ENCODE data around the gene VAC14.
A peak's percentile ranks its signal among the peaks of the same experiment; 100 is the strongest.

The VAC14 gene

DNA sequence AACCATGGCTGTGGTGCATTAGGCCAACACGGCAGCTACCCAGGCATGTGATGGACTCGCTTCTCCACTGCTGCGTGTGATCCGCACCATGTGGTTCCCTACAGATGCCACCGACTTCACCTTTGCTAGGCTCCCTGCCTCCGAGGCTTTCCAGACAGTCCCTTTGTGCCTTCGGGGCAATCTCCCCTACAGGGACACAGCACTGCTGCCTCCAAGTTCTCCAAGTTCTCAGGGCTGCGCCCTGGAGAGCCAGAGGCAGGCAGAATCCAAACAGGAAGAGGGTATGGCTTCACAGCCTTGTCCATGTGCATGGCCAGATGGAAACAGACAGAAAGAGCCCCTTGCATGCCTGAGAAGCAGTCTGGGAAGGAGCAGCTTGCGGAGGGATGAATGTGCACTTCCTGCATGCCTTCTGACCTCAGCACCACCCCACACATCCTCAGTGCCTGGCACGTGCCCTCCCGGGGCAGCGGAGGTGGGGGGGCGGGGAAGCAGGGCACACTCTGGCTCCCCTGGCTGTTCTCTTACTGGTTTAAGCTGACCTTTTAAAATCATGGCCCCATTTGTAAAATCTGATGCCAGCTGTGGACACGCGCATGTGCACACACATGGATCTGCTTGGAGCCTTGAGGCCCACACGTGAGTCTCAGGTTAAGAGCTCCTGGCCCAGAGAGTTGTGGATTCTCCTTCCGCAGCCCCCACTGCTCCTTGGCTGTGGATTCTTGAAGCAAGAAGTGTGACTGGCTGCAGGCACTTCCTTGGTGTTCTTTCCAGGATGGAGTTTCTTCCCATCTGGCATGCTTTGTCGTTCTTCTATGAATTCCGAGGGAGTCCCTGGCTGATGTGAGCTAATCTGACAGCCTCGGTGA lies 59.8 kb downstream of the VAC14 start:
- no peak overlapping the region for H3K27ac ChIP-seq
- TF ChIP-seq, protein P1, sequence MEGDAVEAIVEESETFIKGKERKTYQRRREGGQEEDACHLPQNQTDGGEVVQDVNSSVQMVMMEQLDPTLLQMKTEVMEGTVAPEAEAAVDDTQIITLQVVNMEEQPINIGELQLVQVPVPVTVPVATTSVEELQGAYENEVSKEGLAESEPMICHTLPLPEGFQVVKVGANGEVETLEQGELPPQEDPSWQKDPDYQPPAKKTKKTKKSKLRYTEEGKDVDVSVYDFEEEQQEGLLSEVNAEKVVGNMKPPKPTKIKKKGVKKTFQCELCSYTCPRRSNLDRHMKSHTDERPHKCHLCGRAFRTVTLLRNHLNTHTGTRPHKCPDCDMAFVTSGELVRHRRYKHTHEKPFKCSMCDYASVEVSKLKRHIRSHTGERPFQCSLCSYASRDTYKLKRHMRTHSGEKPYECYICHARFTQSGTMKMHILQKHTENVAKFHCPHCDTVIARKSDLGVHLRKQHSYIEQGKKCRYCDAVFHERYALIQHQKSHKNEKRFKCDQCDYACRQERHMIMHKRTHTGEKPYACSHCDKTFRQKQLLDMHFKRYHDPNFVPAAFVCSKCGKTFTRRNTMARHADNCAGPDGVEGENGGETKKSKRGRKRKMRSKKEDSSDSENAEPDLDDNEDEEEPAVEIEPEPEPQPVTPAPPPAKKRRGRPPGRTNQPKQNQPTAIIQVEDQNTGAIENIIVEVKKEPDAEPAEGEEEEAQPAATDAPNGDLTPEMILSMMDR (IDR thresholded peaks at IDR 0.05): no peak
- no peak for TF ChIP-seq ZFX (IDR thresholded peaks at IDR 0.05; ENCODE audit: borderline replicate concordance)

DNA sequence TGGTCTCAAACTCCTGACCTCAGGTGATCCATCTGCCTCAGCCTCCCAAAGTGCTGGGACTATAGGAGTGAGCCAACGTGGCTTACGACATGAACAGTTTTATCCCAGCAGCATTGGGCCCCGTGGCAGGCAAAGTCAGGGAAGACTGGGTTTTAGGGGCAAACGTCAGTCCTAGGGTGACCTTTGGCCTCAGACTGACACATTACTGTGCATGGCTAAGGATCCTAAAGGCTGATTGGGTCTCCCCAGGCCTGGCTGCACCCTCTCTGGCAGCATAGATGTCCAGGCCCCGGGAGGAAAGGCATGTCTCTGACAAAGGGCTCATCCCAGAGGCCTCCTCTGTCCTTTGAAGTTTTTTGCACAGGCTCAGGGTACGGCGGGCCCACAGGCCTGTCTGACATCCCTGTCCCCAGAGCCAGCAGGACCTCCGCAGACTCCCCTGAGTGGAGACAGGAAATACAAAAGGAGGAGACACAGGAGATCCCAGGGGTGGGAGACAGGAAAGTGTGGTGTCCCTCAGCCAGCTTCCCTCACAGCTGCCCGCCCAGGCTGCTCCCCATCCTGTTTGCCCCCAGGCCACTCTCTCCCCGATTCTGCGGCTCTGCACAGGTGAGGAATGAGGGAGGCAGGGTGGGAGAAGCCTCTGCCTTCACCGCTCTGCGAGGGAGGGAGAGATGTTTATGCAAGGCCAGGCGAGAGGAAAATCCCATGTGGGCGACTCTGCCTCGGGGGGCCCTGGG lies 60.6 kb downstream of the VAC14 start:
- TF ChIP-seq ZFX (IDR thresholded peaks at IDR 0.05; ENCODE audit: borderline replicate concordance): no peak
- TF ChIP-seq, protein P1 (IDR thresholded peaks at IDR 0.05): no peak
- no peak overlapping the region for H3K27ac ChIP-seq

DNA sequence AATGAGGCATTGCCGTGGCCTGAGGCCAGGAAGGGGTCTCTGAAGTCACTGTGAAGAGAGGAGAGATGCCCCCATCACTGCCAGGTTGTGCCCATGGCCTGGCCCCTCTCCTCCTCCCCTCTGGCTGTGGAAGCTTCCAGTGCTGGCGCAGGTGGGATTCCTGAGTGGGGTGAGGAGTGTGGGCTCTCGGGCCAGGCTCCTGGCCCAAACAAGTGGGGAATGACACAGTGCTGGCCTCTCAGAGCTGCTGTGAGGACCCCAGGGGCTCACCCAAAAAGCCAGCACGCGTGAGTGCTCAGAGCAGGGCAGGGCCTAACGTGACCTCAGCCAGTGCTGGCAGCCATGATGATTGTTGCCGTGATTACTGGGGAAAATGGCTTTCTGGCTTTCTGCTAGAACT lies 61.6 kb downstream of the VAC14 start:
- TF ChIP-seq, protein P1 (IDR thresholded peaks at IDR 0.05): no peak
- TF ChIP-seq ZFX (IDR thresholded peaks at IDR 0.05; ENCODE audit: borderline replicate concordance): no peak
- H3K27ac ChIP-seq: no peak overlapping the region

DNA sequence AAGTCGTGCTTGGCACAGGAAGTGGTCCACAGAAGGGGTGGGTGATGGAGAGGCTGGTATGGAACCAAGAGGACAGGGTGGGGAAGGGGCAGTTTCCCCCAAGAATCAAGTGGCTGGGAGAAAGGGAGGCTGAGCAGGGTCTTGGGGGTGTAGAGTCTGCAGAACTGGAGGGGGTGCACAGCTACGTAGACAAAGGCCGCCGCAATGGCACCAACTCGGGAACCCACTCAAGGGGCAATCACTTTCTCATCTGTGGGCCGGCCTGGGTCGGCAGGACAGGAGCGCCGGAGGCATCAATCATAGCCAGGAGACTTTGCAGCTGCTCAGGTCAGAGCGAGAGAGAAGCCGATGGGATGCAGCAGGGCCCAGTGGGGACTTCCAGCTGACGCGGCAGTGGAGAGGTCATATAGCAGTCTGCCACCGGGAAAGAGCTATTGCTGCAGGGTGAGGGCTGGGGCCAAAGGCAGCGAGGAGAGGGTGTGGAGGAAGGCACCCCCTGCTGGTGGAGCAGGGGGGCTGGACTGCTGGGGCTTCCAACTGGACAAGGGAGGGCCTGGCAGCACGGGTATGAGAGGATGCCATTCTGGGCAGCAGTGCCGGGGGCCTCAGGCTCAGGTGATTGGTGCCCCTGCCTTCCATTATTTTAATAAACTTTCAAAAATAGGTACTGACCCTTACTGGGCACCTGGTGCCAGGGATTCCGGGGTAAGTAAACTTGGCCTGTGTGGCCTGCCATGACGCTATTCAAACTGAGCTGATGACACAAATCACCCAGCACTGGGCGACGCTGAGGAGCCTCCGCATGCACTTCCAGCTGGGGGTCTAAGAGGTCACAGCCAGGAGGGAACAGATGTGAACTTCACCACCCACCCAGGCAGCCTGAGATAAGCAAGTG lies 62.6 kb downstream of the VAC14 start:
- no peak for TF ChIP-seq ZFX (IDR thresholded peaks at IDR 0.05; ENCODE audit: borderline replicate concordance)
- TF ChIP-seq, protein P1 (IDR thresholded peaks at IDR 0.05): peak; percentile 52
- H3K27ac ChIP-seq: no peak overlapping the region

DNA sequence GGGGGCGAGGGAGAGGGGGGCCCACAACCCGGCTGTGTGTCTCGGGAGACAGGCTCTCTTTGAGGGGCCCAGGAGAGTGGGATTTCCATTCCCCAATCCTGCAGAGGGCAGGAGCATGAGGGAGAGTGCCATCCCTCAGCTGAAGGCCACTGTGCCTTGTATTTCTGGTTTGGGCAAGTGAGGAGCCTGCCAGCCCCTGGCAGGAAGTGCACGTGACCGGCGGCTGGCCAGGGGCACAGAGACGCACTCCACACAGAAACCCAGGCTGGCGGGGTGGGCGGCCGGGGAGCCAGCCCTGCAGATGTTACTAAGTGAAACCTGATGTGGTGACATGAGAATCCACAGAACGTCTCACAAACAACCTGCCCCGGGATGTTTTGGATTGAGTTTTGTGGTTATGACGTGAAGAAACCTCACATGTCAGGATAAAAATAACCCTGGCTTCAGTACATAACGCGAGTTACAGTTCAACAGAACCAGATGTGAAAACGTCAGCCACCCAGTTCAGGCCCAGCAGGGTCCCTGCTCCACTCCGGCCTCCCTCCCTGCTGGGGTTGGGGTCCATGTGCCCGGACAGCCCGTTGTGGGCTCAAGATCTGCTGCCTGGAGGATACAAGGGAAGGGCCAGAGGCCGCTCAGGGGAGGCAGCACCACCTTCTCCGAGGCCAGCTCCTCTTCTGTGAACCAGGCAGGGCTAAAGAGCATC lies 63.4 kb downstream of the VAC14 start:
- TF ChIP-seq ZFX (IDR thresholded peaks at IDR 0.05; ENCODE audit: borderline replicate concordance): no peak
- TF ChIP-seq, protein P1 (IDR thresholded peaks at IDR 0.05): no peak
- no peak overlapping the region for H3K27ac ChIP-seq

DNA sequence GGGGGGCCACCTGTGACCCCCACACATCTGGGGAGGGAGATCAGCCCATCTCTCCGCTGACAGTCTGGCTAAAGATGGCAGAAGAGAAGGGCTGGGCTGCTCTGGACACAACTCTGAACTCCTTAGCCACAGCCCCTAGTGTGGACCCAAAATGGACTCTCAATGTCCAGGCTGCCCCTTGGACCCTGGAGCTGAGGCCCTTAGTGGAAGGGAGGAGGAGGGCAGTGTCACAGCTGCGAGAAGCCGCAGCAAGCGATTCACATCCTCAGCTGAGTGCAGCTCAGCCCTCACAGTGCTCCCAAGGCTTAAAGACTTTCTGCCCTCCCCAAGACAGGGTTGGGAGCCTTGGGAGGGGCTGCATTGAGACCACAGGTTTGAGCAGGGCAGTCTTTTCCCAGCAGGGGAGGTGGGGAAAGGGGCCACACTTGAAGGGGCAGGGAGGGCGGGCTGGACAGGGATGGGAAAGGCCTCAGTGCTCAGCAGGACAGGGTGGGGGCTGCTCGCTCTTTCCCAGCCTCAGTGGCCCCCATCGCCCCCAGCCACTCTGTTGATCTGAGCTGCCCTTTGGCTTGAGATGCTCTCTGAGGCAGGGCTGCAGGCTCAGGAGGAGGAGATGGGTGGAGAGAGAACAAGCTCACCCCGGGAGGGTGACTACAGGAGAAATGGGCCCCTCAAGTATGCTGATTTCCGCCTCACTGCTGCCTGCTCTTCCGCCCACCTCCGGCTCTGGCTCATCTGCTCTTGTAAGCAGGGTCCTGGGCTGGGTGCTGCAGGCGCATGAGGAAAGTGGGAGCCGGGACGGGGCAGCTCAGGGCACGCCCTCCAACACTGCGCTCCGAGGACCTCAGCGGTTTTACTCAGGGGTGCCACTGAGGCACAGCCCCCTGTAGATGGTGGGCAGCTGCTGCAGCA lies 64.2 kb downstream of the VAC14 start:
- TF ChIP-seq ZFX (IDR thresholded peaks at IDR 0.05; ENCODE audit: borderline replicate concordance): no peak
- TF ChIP-seq, protein P1 (IDR thresholded peaks at IDR 0.05): no peak
- H3K27ac ChIP-seq: no peak overlapping the region
